ENCODE measurements around the gene UBE2G1.
A peak's percentile ranks its signal among the peaks of the same experiment; 100 is the strongest.
"Not testable (repeated sequence)": the region's sequence is repeated elsewhere in the genome, so short reads cannot be mapped to it uniquely, and the experiment has no call there.

The UBE2G1 gene

GRCh38 chr17:4297351-4297750 is 69.1 kb downstream of the UBE2G1 start:
- peak; percentile 7 for DNase-seq

GRCh38 chr17:4295686-4296085 is 70.8 kb downstream of the UBE2G1 start:
- DNase-seq, result no peak

GRCh38 chr17:4293572-4293971 is 72.9 kb downstream of the UBE2G1 start:
- DNase-seq, result no peak

GRCh38 chr17:4287710-4288109 is 78.8 kb downstream of the UBE2G1 start:
- DNase-seq, result no peak

- no peak for DNase-seq
These were observed 90.0 kb downstream of the UBE2G1 start for GRCh38 chr17:4276514-4276913.

- no peak for DNase-seq
These were observed 93.5 kb downstream of the UBE2G1 start for GRCh38 chr17:4272972-4273368.

GRCh38 chr17:4272213-4272971 is 94.1 kb downstream of the UBE2G1 start:
- DNase-seq, result no peak

- no peak for DNase-seq
These were observed 95.7 kb downstream of the UBE2G1 start for GRCh38 chr17:4270736-4271135.

GRCh38 chr17:4269915-4270314 is 96.6 kb downstream of the UBE2G1 start:
- DNase-seq, result no peak

GRCh38 chr17:4267402-4267801 is 99.1 kb downstream of the UBE2G1 start:
- DNase-seq, result no peak

- DNase-seq, result no peak
These were observed 99.9 kb downstream of the UBE2G1 start for GRCh38 chr17:4266550-4266949.

- DNase-seq, result peak; percentile 95
These were observed 102.9 kb downstream of the UBE2G1 start, which contains the start of gene ANKFY1 for GRCh38 chr17:4263282-4264215. Gene ANKFY1, minus strand, starts transcription at chr17:4263979. Its CDS starts 38 bp downstream, at chr17:4263941.

GRCh38 chr17:4262703-4263102 is 103.8 kb downstream of the UBE2G1 start:
- no peak for DNase-seq

- DNase-seq, result no peak
These were observed 105.0 kb downstream of the UBE2G1 start for GRCh38 chr17:4261452-4261851.

GRCh38 chr17:4258867-4259266 is 107.6 kb downstream of the UBE2G1 start:
- DNase-seq, result no peak

- no peak for DNase-seq
These were observed 109.5 kb downstream of the UBE2G1 start for GRCh38 chr17:4256952-4257351.

- not testable (repeated sequence) for DNase-seq
These were observed 111.2 kb downstream of the UBE2G1 start for GRCh38 chr17:4255271-4255670.

- no peak for DNase-seq
These were observed 115.6 kb downstream of the UBE2G1 start for GRCh38 chr17:4250887-4251286.

GRCh38 chr17:4249452-4250029 is 116.9 kb downstream of the UBE2G1 start:
- DNase-seq, result peak; percentile 45

- no peak for DNase-seq
These were observed 117.8 kb downstream of the UBE2G1 start for GRCh38 chr17:4248504-4249277.

- DNase-seq, result no peak
These were observed 118.5 kb downstream of the UBE2G1 start for GRCh38 chr17:4247971-4248388.

- no peak for DNase-seq
These were observed 119.0 kb downstream of the UBE2G1 start for GRCh38 chr17:4247361-4247970.

Measured in fibroblast of upper back skin (primary cell).